NCI-H1092 (cell line): ENCODE data around the gene MTHFS.
"Not testable (repeated sequence)": the region's sequence is repeated elsewhere in the genome, so short reads cannot be mapped to it uniquely, and the experiment has no call there.

Experiments
- DNase-seq: peaks from one replicate; lab custom pipeline; 2025; lab: John Stamatoyannopoulos, UW

Gene MTHFS

GRCh38 chr15:79896634-79897379, at the start of gene MTHFS:
Gene MTHFS (minus strand): TSS chr15:79897014. CDS start chr15:79896988, 26 bp downstream.
- peak; percentile 57 for DNase-seq

GRCh38 chr15:79944622-79945021, 47.8 kb upstream of the MTHFS start:
- DNase-seq: no peak

GRCh38 chr15:79943820-79944219, 47.0 kb upstream of the MTHFS start:
- no peak for DNase-seq

GRCh38 chr15:79942741-79943481, 46.1 kb upstream of the MTHFS start:
- no peak for DNase-seq

- DNase-seq: no peak
Measured at GRCh38 chr15:79939399-79939798, 42.6 kb upstream of the MTHFS start.

GRCh38 chr15:79938143-79938542, 41.3 kb upstream of the MTHFS start:
- DNase-seq: no peak

GRCh38 chr15:79935556-79936201, 38.9 kb upstream of the MTHFS start:
- DNase-seq: not testable (repeated sequence)

- DNase-seq: no peak
Measured at GRCh38 chr15:79933231-79933630, 36.4 kb upstream of the MTHFS start.

- DNase-seq: no peak
Measured at GRCh38 chr15:79932447-79932846, 35.6 kb upstream of the MTHFS start.

GRCh38 chr15:79930516-79930915, 33.7 kb upstream of the MTHFS start:
- DNase-seq: no peak

GRCh38 chr15:79929412-79929811, 32.6 kb upstream of the MTHFS start:
- DNase-seq: no peak

GRCh38 chr15:79926116-79926515, 29.3 kb upstream of the MTHFS start:
- DNase-seq: not testable (repeated sequence)

- no peak for DNase-seq
Measured at GRCh38 chr15:79924379-79924778, 27.6 kb upstream of the MTHFS start.

GRCh38 chr15:79923515-79924169, 26.8 kb upstream of the MTHFS start:
- DNase-seq: peak; percentile 92

- DNase-seq: peak; percentile 1
Measured at GRCh38 chr15:79923079-79923514, 26.3 kb upstream of the MTHFS start.

- no peak for DNase-seq
Measured at GRCh38 chr15:79922512-79923078, 25.8 kb upstream of the MTHFS start.

- no peak for DNase-seq
Measured at GRCh38 chr15:79919749-79920511, 23.1 kb upstream of the MTHFS start.

GRCh38 chr15:79919090-79919748, 22.4 kb upstream of the MTHFS start:
- no peak for DNase-seq

GRCh38 chr15:79918278-79918677, 21.5 kb upstream of the MTHFS start:
- no peak for DNase-seq

GRCh38 chr15:79916502-79917132, 19.8 kb upstream of the MTHFS start:
- DNase-seq: no peak
